Measurements from ENCODE around the gene LGR6. TPM values are rescaled to one million over a fixed set of nuclear protein-coding genes. Genes with fewer than 3 reads are reported as not detected.
"Not testable (repeated sequence)": the region's sequence is repeated elsewhere in the genome, so short reads cannot be mapped to it uniquely, and the experiment has no call there.

LGR6 gene
- total RNA-seq, 1 donor from 2014 or later = 4.7 TPM

GRCh38 chr1:202348005-202348508 is 154.5 kb downstream of the LGR6 start:
- DNase-seq = no peak

- DNase-seq = peak; percentile 100
These were observed 155.1 kb downstream of the LGR6 start, which contains the start of gene PPP1R12B for GRCh38 chr1:202348509-202349205. Gene PPP1R12B (plus strand): TSS chr1:202348699. CDS start chr1:202348852, 153 bp downstream.

DNA sequence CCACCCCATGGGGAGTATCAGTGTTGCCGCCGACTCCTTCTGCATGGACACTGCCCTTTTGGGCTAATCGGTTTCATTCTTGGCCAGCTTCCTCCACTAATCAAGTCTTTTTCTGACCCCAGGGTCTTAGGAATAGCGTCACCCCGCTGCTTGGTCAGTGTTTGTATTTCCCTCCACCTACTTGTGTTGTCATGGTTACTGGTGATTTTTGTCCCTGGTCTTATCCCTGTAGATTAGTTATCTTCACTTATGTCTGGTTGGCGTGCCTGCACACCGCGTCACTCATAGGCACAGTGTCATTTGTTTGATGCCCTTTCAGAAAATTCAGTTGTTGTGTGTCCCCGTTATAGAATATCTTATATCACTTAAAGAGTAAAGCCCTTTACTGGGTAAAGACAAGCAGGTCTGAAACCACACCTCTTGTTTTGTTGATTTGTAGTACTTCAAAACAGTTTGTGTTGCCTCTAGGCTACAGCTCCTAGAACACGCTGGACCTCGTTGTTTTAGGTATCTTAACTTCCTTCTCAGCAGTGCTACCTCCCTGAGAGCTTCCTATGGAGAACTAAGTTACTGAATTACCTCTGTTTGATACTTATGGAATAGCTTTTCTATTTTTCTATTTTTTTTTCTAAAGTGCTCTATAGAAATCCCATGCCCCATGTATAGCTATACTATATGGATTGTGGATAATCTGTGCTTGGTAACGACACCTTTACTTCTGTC is 155.8 kb downstream of the LGR6 start:
- DNase-seq = peak; percentile 50

DNA sequence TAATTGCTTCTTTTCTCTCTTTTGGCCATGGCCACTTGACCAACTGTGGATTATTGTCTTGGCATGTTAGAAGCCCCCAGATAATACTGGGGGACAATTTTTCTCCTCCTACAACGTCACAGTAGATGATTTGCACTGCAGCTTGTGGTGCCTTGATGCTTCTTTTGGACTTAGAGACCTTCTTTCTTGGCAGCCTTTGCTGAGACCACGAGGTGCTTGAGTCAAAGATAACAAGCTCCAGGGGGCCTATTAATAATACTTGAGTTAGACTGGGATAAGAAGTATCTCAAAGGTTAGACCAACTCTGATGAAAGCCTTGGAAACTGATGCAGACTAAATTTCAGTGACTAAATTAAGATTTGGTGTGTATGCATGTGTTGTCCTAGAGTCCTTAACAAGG is 158.1 kb downstream of the LGR6 start:
- no peak for DNase-seq

GRCh38 chr1:202352583-202353197 is 159.1 kb downstream of the LGR6 start:
- DNase-seq = not testable (repeated sequence)

GRCh38 chr1:202355944-202356553 is 162.4 kb downstream of the LGR6 start:
- DNase-seq = no peak

DNA sequence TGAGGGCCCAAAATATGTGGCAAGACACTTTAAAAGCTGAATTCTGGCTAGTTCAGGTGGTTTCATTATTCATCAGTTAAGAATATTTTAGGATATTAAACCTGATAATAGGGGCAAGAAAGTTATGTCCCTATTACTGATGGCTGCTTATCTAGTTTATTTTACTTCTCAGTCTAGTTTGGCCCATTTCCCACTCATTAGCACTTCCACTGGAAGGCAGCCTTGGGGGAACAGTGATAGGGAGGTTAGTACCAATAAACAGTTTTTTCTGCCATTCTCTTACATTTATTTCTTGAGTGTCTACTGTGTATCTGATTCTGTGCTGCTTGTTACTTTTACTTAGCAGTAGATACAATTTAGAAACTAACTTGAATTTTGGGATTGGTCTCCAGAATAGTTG is 163.9 kb downstream of the LGR6 start:
- no peak for DNase-seq

GRCh38 chr1:202361224-202361623 is 167.6 kb downstream of the LGR6 start:
- DNase-seq = no peak

- no peak for DNase-seq
These were observed 168.1 kb downstream of the LGR6 start for GRCh38 chr1:202361701-202362100.

- DNase-seq = no peak
These were observed 168.6 kb downstream of the LGR6 start for GRCh38 chr1:202362212-202362611.

DNA sequence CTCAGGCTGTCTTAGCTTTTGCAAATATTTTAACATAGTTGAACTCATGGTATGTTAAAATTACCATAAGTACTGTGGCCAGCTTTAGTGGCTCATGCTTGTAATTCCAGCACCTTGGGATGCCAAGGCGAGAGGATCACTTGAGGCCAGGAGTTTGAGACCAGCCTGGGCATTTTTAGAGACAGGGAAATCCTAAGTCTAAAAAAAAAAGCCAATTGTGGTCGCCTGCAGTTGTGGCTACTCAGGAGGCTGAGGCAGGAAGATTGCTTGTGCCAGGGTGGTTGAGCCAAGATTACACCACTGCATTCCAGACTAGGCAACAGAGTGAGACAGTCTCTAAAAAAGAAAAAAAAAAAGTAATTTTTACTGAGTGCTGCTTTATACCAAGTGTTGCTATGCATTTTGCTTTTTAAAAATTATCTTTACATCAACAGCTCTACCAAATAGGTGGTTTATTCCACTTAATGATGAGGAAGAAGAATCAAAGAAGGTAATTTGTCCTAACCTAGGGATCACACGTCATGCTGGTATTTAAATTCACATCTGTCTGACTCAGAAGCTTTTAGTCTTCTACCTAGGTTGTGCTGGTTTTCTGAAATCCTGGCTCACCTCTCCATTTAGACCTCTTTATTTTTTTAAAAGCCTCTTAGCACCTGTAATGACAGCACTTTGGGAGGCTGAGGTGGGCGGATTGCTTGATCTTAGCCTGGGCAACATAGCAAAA is 171.7 kb downstream of the LGR6 start:
- no peak for DNase-seq

DNA sequence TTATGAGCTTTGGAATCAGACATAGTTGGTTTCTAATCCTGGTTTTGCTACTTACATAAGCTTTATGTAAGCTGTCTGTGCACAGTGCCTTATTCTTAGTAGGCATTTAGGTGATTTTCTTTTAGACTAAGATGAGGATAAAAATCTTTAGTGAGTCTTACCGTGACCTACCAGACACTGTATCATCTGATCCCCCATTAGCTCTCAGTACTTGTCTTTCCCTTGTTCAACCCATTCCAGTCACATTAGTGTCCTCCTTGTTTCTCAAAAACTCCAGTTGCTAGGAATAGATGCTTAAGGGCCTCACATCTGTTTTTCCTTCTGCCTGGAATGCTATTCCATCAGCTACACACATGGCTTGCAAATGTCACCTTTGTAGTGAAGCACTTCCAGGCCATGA is 173.7 kb downstream of the LGR6 start:
- DNase-seq = no peak

Other genes with a start within 250 kb of the LGR6 start
- 6.1 TPM for gene LMOD1, start 247.3 kb upstream of the LGR6 start, total RNA-seq
- 33.1 TPM for gene TIMM17A, start 238.3 kb upstream of the LGR6 start, total RNA-seq
- 28.6 TPM for gene RNPEP, start 211.2 kb upstream of the LGR6 start, total RNA-seq
- 122 TPM for gene ELF3, start 183.2 kb upstream of the LGR6 start, total RNA-seq
- 0.41 TPM for gene GPR37L1, start 70.9 kb upstream of the LGR6 start, total RNA-seq
- 29.8 TPM for gene ARL8A, start 49.1 kb upstream of the LGR6 start, total RNA-seq
- gene PTPN7, start 33.2 kb upstream of the LGR6 start, total RNA-seq = 1.5 TPM
- gene UBE2T, start 148.1 kb downstream of the LGR6 start, total RNA-seq = 12.6 TPM
- 203 TPM for gene PPP1R12B, start 154.9 kb downstream of the LGR6 start, total RNA-seq